HG02678 (cell line): ENCODE measurements around the gene CMYA5.
"Not testable (repeated sequence)": the region's sequence is repeated elsewhere in the genome, so short reads cannot be mapped to it uniquely, and the experiment has no call there.

ENCODE experiments used
- ATAC-seq: cut with Tn5 transposase; IDR thresholded peaks from one replicate; pipeline ENCODE4 v1.9.1; 2021; ENCODE audit warnings: mild to moderate bottlenecking, moderate library complexity; ENCODE audit not compliant: unreplicated experiment

The CMYA5 gene

GRCh38 chr5:79702606-79703380 is 13.2 kb downstream of the CMYA5 start:
- ATAC-seq: no peak

DNA sequence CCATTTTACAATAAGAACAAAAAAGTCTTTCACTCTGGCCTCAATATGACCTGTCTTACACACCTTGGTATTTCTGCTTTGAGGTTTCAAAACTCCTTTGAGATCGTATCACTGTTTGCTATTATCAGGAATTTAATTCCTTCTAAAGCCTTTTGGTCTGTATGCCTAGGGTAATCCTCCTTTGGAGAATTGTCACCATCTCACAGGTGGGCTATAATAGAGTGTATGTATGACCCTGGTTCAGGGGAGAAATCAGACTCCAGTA is 13.7 kb downstream of the CMYA5 start:
- no peak for ATAC-seq

DNA sequence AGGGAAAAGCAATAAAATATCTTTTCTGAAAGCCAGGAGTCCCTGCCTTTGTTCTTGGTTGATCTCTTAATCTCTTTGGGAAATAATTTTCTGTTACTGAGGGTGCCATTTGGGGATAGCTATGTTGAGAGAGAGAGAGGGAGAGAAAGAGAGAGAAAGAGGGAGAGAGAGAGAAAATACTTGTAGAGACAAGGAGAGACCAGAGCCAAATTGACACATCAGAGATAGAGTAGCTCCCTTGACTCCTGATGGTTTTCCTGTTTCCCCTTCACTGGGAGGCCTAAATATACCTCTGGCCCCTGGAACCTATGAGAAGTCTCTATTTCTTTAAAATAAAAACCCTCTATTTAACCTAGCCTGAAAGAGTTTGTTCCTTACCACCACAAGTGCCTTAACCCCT is 14.9 kb downstream of the CMYA5 start:
- no peak for ATAC-seq

DNA sequence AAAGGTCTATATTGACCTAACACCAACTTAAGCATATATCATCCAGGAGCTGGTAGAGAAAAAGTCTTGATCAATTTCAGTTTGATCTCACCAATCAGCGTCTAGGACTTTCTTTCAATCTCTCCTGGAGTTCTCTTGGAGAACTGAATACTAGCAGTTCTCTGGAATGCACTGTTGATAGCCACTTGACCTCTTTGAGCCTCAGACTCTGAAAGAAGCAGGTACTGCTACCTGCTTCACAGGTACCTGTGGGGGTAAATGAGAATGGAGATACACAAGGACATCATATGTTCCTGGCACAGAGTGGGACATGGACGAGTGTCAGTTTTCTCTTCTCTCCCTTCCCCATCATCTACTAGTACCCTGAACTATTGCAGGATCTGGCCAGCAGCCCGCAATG is 16.0 kb downstream of the CMYA5 start:
- no peak for ATAC-seq

DNA sequence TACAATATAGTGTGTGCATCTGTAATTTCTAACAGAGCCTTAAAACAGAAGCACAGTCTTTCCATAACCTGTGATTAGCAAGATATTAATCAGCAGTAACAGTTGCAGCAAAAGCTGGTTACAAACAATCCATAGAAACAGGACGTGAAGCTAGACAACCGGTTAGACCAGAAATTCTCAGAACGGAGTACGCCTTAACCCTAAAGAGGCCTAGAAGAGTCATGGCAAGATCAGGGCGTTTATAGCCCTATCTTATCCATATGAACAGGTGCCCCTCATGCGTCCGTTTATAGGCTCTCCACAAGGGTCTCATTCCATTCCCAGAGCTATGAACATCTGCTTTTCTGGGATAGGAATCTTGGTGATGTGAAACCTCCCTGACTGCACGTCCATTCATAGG is 16.7 kb downstream of the CMYA5 start:
- not testable (repeated sequence) for ATAC-seq

DNA sequence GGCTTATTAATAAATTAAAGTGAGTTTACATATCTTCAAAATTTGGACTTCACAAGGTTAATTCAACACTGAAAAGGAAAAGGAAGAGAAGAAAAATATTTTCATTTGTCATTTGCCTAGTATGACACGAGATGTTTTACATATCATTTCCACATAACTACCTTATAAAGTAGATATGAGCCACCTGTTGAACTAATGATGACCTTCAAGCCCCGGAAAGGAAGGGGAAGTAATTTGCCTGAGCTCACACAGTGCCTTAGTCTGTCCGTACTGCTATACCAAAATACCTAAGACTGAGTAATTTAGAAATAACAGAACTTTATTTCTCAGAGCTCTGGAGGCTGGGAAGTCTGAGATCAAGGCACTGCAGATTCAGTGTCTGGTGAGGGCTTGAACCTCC is 17.9 kb downstream of the CMYA5 start:
- ATAC-seq: no peak

DNA sequence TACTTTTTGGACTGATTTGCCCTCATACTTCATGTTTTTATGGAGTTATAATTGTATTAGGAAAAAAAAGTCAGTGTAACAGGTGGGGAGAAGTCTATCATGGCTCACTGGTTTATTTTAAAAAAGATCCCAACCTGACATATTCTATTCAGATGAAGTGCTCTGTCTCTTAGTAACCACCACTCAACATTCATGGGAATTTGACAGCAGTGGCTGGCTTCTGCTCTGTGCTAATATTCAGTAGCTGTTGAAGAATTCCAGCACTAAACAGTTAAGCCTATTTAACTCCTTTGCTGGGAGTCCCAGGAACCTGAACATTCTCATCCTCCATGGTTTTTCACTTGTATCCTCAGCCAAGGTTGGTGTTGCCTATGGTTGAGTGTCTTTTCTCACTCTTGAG is 23.1 kb downstream of the CMYA5 start:
- ATAC-seq: no peak

DNA sequence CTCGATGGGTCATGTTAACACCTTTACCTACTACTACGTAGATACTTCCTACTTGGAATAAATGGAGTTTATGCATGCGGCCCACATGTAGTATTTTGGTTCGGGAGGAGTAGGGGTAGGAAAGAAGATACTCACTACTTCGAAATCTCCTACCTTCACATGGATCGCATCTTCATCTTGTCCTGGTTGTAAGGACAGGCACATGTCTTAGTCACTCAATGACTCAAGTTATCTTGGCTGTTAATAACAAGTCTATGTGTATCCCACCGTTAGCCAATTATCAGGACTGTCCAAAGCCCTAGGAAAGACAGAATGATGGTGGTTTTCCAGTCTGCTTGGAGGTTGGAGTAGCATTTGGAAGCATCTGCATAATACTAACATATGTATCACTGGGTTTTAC is 24.1 kb downstream of the CMYA5 start:
- ATAC-seq: no peak

DNA sequence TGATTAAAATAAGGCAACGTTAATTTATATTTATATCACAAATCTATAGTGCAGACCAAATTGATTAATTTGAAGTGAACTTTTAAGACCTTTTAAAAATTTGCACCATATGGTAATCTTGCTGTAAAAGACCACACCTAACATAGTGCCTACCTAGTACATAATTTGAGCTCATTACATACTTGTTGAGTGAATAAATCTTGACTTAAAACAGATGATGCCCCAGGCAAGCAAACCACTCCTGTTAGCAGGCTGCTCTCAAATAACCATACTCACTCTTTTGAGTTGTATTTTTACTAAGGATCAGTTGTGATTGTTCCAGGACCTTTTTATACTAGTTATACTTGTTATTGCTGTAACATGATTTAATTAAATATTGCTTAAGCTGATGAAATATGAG is 27.2 kb downstream of the CMYA5 start:
- no peak for ATAC-seq

DNA sequence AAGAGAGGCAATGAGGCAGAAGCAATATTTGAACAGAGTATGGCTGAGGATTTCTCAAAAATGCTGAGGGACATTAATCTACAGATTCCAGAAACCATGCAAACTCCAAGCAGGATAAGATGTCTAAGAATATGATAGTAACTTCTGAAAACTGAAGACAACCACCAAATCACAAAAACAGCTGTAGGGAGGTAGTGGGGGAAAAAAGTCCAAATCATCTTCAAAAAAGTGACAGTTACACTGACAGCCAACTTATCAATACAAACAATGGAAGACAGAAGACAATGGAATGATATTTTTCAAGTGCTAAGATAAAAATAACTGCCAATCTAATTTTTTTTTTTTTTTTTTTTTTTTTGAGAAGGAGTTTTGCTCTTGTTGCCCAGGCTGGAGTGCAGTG is 30.5 kb downstream of the CMYA5 start:
- no peak for ATAC-seq

DNA sequence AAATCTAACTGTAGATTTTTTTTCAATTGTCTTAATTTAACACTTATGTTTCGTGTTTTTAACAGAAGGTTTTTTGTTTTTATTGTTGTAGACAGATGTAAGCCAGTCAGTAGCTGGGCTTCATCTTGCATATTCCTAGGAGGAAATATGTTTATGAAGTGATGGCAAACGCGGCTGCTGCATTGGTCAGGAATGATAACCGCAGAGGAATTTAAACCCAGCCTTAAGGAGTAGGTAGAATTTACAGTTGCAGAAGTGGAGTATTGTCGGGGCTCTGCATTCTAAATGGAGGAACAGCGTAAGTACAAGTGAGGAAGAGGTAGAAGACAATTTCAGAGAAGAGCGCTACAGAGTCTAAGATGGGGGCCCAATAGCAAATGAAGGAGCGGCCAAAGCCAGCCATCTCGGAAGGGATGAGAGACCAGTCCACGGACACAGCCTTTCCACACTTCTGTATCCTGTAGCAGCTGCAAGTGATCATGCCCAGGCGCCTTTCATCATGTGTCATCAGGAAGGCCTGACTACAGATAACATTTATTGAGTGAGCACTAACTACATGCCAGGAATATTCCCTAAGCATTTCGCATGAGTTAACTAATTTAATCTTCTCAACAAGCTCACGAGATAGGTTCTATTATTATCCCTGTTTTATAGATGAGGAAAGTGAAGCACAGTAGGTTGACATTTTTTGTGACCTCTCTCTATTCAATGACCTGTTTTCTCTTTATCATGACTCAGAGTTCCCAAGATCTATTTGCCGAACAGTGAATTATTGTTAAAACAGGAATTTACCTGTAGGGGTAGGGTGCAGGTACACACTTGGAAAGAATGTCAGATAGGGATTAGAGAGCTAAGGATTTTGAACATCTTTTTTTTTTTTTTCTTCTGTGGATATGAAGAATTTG is 38.1 kb downstream of the CMYA5 start:
- no peak for ATAC-seq

GRCh38 chr5:79728396-79728795 is 38.8 kb downstream of the CMYA5 start:
- no peak for ATAC-seq

- ATAC-seq: no peak
Measured at GRCh38 chr5:79729679-79730078, 40.0 kb downstream of the CMYA5 start.

DNA sequence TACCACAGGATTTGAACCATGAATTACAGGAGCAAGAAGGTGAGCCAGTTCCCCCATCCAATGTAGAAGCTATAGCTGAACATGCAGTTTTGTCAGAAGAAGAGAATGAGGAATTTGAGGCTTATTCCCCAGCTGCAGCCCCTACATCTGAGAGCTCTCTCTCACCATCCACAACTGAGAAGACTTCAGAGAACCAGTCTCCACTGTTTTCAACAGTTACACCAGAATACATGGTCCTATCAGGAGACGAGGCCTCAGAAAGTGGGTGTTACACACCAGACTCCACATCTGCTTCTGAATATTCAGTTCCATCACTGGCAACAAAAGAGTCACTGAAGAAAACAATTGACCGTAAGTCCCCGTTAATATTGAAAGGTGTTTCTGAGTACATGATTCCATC is 40.9 kb downstream of the CMYA5 start:
- ATAC-seq: no peak

- no peak for ATAC-seq
Measured at GRCh38 chr5:79731775-79732174, 42.1 kb downstream of the CMYA5 start.

DNA sequence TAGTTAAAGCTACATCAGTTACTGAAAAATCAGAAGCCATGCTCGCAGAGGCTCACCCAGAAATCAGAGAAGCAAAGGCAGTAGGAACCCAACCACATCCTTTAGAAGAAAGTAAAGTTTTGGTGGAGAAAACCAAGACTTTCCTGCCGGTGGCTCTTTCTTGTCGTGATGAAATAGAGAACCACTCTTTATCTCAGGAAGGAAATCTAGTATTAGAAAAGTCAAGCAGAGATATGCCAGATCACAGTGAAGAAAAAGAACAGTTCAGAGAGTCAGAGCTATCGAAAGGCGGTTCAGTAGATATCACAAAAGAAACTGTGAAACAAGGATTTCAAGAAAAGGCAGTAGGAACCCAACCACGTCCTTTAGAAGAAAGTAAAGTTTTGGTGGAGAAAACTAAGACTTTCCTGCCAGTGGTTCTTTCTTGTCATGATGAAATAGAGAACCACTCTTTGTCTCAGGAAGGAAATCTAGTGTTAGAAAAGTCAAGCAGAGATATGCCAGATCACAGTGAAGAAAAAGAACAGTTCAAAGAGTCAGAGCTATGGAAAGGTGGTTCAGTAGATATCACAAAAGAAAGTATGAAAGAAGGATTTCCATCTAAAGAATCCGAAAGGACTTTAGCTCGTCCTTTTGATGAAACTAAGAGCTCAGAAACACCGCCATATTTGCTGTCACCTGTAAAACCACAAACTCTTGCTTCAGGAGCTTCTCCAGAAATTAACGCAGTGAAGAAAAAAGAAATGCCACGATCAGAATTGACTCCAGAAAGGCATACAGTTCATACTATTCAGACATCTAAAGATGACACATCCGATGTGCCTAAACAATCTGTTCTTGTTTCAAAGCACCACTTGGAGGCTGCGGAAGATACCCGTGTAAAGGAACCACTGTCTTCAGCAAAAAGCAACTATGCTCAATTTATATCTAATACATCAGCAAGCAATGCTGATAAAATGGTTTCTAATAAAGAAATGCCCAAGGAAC is 47.2 kb downstream of the CMYA5 start:
- ATAC-seq: no peak

DNA sequence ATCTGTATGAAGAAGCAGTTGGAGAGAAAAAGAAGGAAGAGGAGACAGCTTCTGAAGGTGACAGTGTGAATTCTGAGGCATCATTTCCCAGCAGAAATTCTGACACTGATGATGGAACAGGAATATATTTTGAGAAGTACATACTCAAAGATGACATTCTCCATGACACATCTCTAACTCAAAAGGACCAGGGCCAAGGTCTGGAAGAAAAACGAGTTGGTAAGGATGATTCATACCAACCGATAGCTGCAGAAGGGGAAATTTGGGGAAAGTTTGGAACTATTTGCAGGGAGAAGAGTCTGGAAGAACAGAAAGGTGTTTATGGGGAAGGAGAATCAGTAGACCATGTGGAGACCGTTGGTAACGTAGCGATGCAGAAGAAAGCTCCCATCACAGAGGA is 48.7 kb downstream of the CMYA5 start:
- no peak for ATAC-seq

GRCh38 chr5:79742549-79743136 is 53.0 kb downstream of the CMYA5 start:
- no peak for ATAC-seq

GRCh38 chr5:79743846-79744605 is 54.4 kb downstream of the CMYA5 start:
- no peak for ATAC-seq

GRCh38 chr5:79745255-79745654 is 55.6 kb downstream of the CMYA5 start:
- no peak for ATAC-seq
